Esophagus squamous epithelium (tissue), 5 donors: ENCODE data around the gene ACMSD. TPM values are rescaled to one million over a fixed set of nuclear protein-coding genes. Genes with fewer than 3 reads are reported as not detected.

Source experiments
- DNase-seq: peaks from one replicate; lab custom pipeline; 2025; lab: John Stamatoyannopoulos, UW
- H3K27ac ChIP-seq, 4 donors: fragments of 200-600 bp; sonication (generic); one replicate each; pipeline ENCODE4 v1.5.1; 2016 to 2019; ENCODE audit warnings: mild to moderate bottlenecking in 1 of 4
- H3K27me3 ChIP-seq, 4 donors: fragments of 200-600 bp; sonication (generic); 1 replicate in 3 of 4; 2 replicates in 1 of 4; pipeline versions ENCODE4 v1.5.1 to v1.6.0; 2017 to 2021; ENCODE audit warnings: antibody characterized with exemption in 1 of 4
- H3K36me3 ChIP-seq, 3 donors: fragments of 200-600 bp; sonication (generic); one replicate each; pipeline ENCODE4 v1.5.1; 2016 to 2019
- H3K4me1 ChIP-seq, 3 donors: fragments of 200-600 bp; sonication (generic); one replicate each; pipeline ENCODE4 v1.5.1; 2017 to 2019
- H3K4me3 ChIP-seq, 4 donors: fragments of 200-600 bp; sonication (generic); 1 replicate in 3 of 4; 2 replicates in 1 of 4; pipeline ENCODE4 v1.5.1; 2016 to 2019; ENCODE audit warnings: mild to moderate bottlenecking in 2 of 4, moderate library complexity in 1 of 4
- H3K9me3 ChIP-seq, 3 donors: fragments of 200-600 bp; sonication (generic); one replicate each; pipeline ENCODE4 v1.5.1; 2016 to 2019
- CTCF ChIP-seq, 6 experiments: fragments of 450-650 bp in 4 of 6; fragments of 200-600 bp in 2 of 6; sonication (generic) in 2 of 6; IDR thresholded peaks; one replicate each; pipeline ENCODE4 v1.5.1; 2016 to 2019; ENCODE audit warnings: antibody characterized with exemption in 6 of 6, mild to moderate bottlenecking in 4 of 6, moderate library complexity in 4 of 6
- POLR2A ChIP-seq, 4 donors: fragments of 450-650 bp; IDR thresholded peaks; one replicate each; pipeline ENCODE4 v1.6.1; 2017; ENCODE audit warnings: antibody characterized with exemption in 4 of 4, mild to moderate bottlenecking in 4 of 4, moderate library complexity in 3 of 4
- WGBS, 2 donors: methylation state at CpG; one replicate each; pipeline ENCODE4 v1.1.5; 2018; 5-methylcytosine and 5-hydroxymethylcytosine counted together
- intact Hi-C: fragments of 100-400 bp; cut with DNase I; formaldehyde crosslinking; loops from one replicate; pipeline ENCODE4 v1.15.0; 2022
- total RNA-seq, 4 donors: library from RNA; depleted of rRNA; stranded (reverse); fragments of >200 nt; gene quantifications; one replicate each; pipeline ENCODE4 v1.1.0, GENCODE V29; 2016
- donor health status: DM: yes; HTN: yes; CAD: no.

ACMSD gene
- total RNA-seq, 4 donors from 2014 or later, result not detected

- 0 to 1% methylated on average over 16 to 33 of the region's 83 CpGs for WGBS, 2 donors
- Histone ChIP-seq H3K4me1 (peaks cover 11 to 52% (median 27%) of the 10 kb centered on the region in 3 donors), H3K9me3 (no peaks in the 10 kb centered on the region), H3K27me3 (no peaks in the 10 kb centered on the region), H3K27ac (peak within 1 kb of the TSS; percentile 97 to 99 (median 98)), H3K4me3 (peak within 1 kb of the TSS; percentile 81 to 96 (median 95)), H3K36me3 (peaks cover 0 to 3% (median 0%) of the 10 kb centered on the region in 3 donors)
- DNase-seq, result peak; percentile 96
- intact Hi-C loops, result no loop called here
- TF ChIP-seq POLR2A (IDR thresholded peaks at IDR 0.05) (peak in 2 of 4 donors; percentile 58 to 73), CTCF (IDR thresholded peaks at IDR 0.05) (peak in 1 of 6 experiments; percentile 5)
These were observed 80.3 kb downstream of the ACMSD start, which contains the start of gene CCNT2 for GRCh38 chr2:134918526-134919340. TSS of gene CCNT2 (plus strand) at chr2:134918822. CDS start at chr2:134918855, 33 bp downstream.

GRCh38 chr2:134919341-134920210 lies 81.2 kb downstream of the ACMSD start:
- intact Hi-C loops, result no loop called here
- 1% methylated on average over 30 of the region's 30 CpGs for WGBS, 2 donors
- DNase-seq, result no peak

GRCh38 chr2:134924912-134925311 lies 86.5 kb downstream of the ACMSD start:
- TF ChIP-seq POLR2A (IDR thresholded peaks at IDR 0.05), result no peak
- TF ChIP-seq CTCF (IDR thresholded peaks at IDR 0.05), result no peak
- intact Hi-C loops, result no loop called here
- no peak overlapping the region for H3K4me3 ChIP-seq
- no peaks in the 10 kb centered on the region for H3K27me3 ChIP-seq
- WGBS, 2 donors, result 86 to 100% methylated on average over 1 of the region's 1 CpG
- H3K36me3 ChIP-seq, result peaks cover 0 to 17% (median 0%) of the 10 kb centered on the region in 3 donors
- H3K4me1 ChIP-seq, result peaks cover 19 to 85% (median 46%) of the 10 kb centered on the region in 3 donors
- no peaks in the 10 kb centered on the region for H3K9me3 ChIP-seq
- H3K27ac ChIP-seq, result no peak overlapping the region
- no peak for DNase-seq

More at GRCh38 chr2:134919341-134920210, 81.2 kb downstream of the ACMSD start:
- peaks cover 11 to 59% (median 27%) of the 10 kb centered on the region in 3 donors for H3K4me1 ChIP-seq
- H3K4me3 ChIP-seq, result peak overlapping the region; percentile 81 to 96 (median 95)
- no peaks in the 10 kb centered on the region for H3K9me3 ChIP-seq
- peaks cover 0 to 8% (median 0%) of the 10 kb centered on the region in 3 donors for H3K36me3 ChIP-seq
- H3K27ac ChIP-seq, result peak overlapping the region; percentile 97 to 99 (median 98)
- H3K27me3 ChIP-seq, result no peaks in the 10 kb centered on the region
- TF ChIP-seq POLR2A (IDR thresholded peaks at IDR 0.05) (peak in 2 of 4 donors; percentile 7 to 46), CTCF (IDR thresholded peaks at IDR 0.05) (no peak)

GRCh38 chr2:134926231-134926931 lies 88.0 kb downstream of the ACMSD start:
- Histone ChIP-seq H3K9me3 (no peaks in the 10 kb centered on the region), H3K27me3 (no peaks in the 10 kb centered on the region), H3K27ac (no peak overlapping the region), H3K4me3 (no peak overlapping the region), H3K36me3 (peaks cover 0 to 17% (median 0%) of the 10 kb centered on the region in 3 donors), H3K4me1 (peaks cover 11 to 80% (median 35%) of the 10 kb centered on the region in 3 donors)
- intact Hi-C loops, result no loop called here
- no peak for TF ChIP-seq POLR2A (IDR thresholded peaks at IDR 0.05)
- no peak for TF ChIP-seq CTCF (IDR thresholded peaks at IDR 0.05)
- DNase-seq, result no peak
- 58 to 69% methylated on average over 3 of the region's 3 CpGs for WGBS, 2 donors
